ENCODE measurements around the gene PSMD2.

Gene PSMD2

GRCh38 chr3:184289426-184289938 lies 9.6 kb upstream of the PSMD2 start:
- peak; percentile 68 for TF ChIP-seq CTCF (conservative IDR thresholded peaks at IDR 0.05; ENCODE audit: low read depth, low read length)
- no peak for DNase-seq (ENCODE audit: low read depth)
- H3K4me3 ChIP-seq (ENCODE audit: low read length) = no peak overlapping the region

GRCh38 chr3:184290331-184290730 lies 8.7 kb upstream of the PSMD2 start:
- no peak overlapping the region for H3K4me3 ChIP-seq (ENCODE audit: low read length)
- no peak for TF ChIP-seq CTCF (conservative IDR thresholded peaks at IDR 0.05; ENCODE audit: low read depth, low read length)
- no peak for DNase-seq (ENCODE audit: low read depth)

GRCh38 chr3:184291044-184291737 lies 7.8 kb upstream of the PSMD2 start:
- DNase-seq (ENCODE audit: low read depth) = no peak
- no peak overlapping the region for H3K4me3 ChIP-seq (ENCODE audit: low read length)
- TF ChIP-seq CTCF (conservative IDR thresholded peaks at IDR 0.05; ENCODE audit: low read depth, low read length) = no peak

- no peak for DNase-seq (ENCODE audit: low read depth)
- H3K4me3 ChIP-seq (ENCODE audit: low read length) = no peak overlapping the region
- no peak for TF ChIP-seq CTCF (conservative IDR thresholded peaks at IDR 0.05; ENCODE audit: low read depth, low read length)
These were observed 7.1 kb upstream of the PSMD2 start for GRCh38 chr3:184291738-184292445.

- no peak overlapping the region for H3K4me3 ChIP-seq (ENCODE audit: low read length)
- no peak for TF ChIP-seq CTCF (conservative IDR thresholded peaks at IDR 0.05; ENCODE audit: low read depth, low read length)
- no peak for DNase-seq (ENCODE audit: low read depth)
These were observed 3.3 kb upstream of the PSMD2 start for GRCh38 chr3:184295771-184296170.

GRCh38 chr3:184296616-184297015 lies 2.4 kb upstream of the PSMD2 start:
- no peak overlapping the region for H3K4me3 ChIP-seq (ENCODE audit: low read length)
- TF ChIP-seq CTCF (conservative IDR thresholded peaks at IDR 0.05; ENCODE audit: low read depth, low read length) = no peak
- DNase-seq (ENCODE audit: low read depth) = no peak
